ENCODE results near the gene STXBP2.

DNA sequence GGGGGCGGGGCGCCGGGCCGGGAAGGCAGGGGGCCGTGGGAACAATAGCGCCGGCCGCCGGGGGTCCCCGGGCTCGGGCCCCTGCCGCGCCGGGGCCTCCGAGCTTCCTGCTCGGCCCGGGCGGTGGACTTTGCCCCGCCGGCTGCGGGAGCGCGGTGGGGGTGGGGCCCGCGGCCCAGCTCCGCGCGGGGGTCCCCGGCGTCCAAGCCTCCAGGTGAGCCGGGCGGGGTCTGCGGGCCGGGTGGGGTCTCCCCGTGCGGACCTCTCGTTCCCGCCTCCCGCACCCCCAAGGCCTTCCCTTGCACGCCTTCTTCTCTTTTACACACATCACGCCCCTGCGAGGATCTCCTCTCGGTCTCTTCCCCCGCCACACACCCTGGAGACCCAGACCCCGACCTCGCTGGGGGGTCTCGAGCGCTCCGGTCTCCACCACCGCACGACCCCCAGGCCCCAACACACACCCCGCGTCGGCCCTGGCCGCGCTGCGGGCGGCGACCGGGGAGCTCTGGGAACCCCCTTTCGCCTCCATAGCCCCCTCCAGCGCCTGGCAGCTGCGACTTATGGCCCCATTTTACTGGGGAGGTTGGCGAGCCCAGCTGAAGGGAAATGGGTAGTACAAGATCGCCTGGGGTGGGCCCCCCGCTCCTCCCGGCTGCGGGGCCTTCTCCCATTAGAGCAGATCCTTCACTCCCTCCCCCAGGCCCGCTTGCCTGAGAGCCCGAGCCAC, 40.5 kb upstream of the STXBP2 start:
- TF ChIP-seq, protein P1, sequence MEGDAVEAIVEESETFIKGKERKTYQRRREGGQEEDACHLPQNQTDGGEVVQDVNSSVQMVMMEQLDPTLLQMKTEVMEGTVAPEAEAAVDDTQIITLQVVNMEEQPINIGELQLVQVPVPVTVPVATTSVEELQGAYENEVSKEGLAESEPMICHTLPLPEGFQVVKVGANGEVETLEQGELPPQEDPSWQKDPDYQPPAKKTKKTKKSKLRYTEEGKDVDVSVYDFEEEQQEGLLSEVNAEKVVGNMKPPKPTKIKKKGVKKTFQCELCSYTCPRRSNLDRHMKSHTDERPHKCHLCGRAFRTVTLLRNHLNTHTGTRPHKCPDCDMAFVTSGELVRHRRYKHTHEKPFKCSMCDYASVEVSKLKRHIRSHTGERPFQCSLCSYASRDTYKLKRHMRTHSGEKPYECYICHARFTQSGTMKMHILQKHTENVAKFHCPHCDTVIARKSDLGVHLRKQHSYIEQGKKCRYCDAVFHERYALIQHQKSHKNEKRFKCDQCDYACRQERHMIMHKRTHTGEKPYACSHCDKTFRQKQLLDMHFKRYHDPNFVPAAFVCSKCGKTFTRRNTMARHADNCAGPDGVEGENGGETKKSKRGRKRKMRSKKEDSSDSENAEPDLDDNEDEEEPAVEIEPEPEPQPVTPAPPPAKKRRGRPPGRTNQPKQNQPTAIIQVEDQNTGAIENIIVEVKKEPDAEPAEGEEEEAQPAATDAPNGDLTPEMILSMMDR (IDR thresholded peaks at IDR 0.05), result no peak
- no peak for TF ChIP-seq POLR2A (IDR thresholded peaks at IDR 0.05)

Measured in body of pancreas (tissue), 4 donors.